Lung (tissue), 12 donors: ENCODE data around the gene TOR1B. TPM values are rescaled to one million over a fixed set of nuclear protein-coding genes. Genes with fewer than 3 reads are reported as not detected.
"Not testable (repeated sequence)": the region's sequence is repeated elsewhere in the genome, so short reads cannot be mapped to it uniquely, and the experiment has no call there.

ENCODE experiments used
- ATAC-seq: fragments of 200-7000 bp; cut with Tn5 transposase; one replicate; pipeline ENCODE4 v1.9.1; 2020; ENCODE audit warnings: moderate number of reproducible peaks; ENCODE audit not compliant: insufficient read depth, low FRiP score
- DNase-seq, 3 donors: peaks; one replicate each; pipeline ENCODE4 v3.0.0-alpha.2; 2013 to 2017
- H3K27ac ChIP-seq, 2 donors: one replicate each; pipeline ENCODE4 v1.5.1; 2013; ENCODE audit warnings: mild to moderate bottlenecking in 2 of 2, moderate library complexity in 2 of 2, control low read depth in 1 of 2, inconsistent platforms in 1 of 2, low read depth in 1 of 2, low read length in 1 of 2
- H3K27me3 ChIP-seq, 3 donors: one replicate each; pipeline ENCODE4 v1.5.1; 2013; ENCODE audit warnings: low read length in 2 of 3; ENCODE audit not compliant: control insufficient read depth in 3 of 3, insufficient read depth in 3 of 3
- H3K36me3 ChIP-seq, 4 donors: one replicate each; pipeline ENCODE4 v1.5.1; 2013; ENCODE audit warnings: low read length in 4 of 4, mild to moderate bottlenecking in 1 of 4, moderate library complexity in 1 of 4; ENCODE audit not compliant: control insufficient read depth in 4 of 4, insufficient read depth in 4 of 4
- H3K4me1 ChIP-seq, 5 donors: one replicate each; pipeline ENCODE4 v1.5.1; 2013; ENCODE audit warnings: low read length in 5 of 5, mild to moderate bottlenecking in 2 of 5, moderate library complexity in 1 of 5; ENCODE audit not compliant: control insufficient read depth in 5 of 5, insufficient read depth in 5 of 5
- H3K4me3 ChIP-seq: one replicate; pipeline ENCODE4 v1.5.1; 2013; ENCODE audit warnings: mild to moderate bottlenecking, control low read depth, moderate library complexity
- H3K9ac ChIP-seq, 2 donors: one replicate each; pipeline ENCODE4 v1.5.1; 2013; ENCODE audit warnings: low read length in 2 of 2, control low read depth in 1 of 2; ENCODE audit not compliant: insufficient read depth in 1 of 2
- H3K9me3 ChIP-seq, 4 donors: one replicate each; pipeline ENCODE4 v1.5.1; 2013; ENCODE audit warnings: low read length in 3 of 4, mild to moderate bottlenecking in 1 of 4, moderate library complexity in 1 of 4; ENCODE audit not compliant: control insufficient read depth in 4 of 4, insufficient read depth in 3 of 4
- WGBS, 2 donors: extraction: QIAGEN DNeasy Blood & Tissue Kit; methylation state at CpG; one replicate each; pipeline ENCODE4 v1.1.7; 2013; 5-methylcytosine and 5-hydroxymethylcytosine counted together
- polyA plus RNA-seq, 2 donors: library from polyadenylated mRNA; stranded (reverse); fragments of 200-250 nt; gene quantifications; one replicate each; pipeline ENCODE4 v1.2.1, GENCODE V29; 2013
- total RNA-seq, 2 donors: library from RNA; depleted of rRNA in 1 of 2; stranded (reverse); fragments of >200 nt in 1 of 2; gene quantifications; one replicate each; pipeline ENCODE4 v1.2.1, GENCODE V29; 2014 to 2021
- TF ChIP-seq, protein P1 (sequence below): IDR thresholded peaks from 2 replicates; pipeline ENCODE4 v1.5.1; 2012; ENCODE audit warnings: mild to moderate bottlenecking; ENCODE audit errors: control extremely low read depth, extremely low read depth
- donor health status: control.
- donor health status: control.
- donor health status: Bipolar disorder and iron deficiency.
- donor health status: healthy.
- donor health status: DM: yes; HTN: yes; CAD: no.

The TOR1B gene
- total and polyA plus RNA-seq, 4 donors = 10.1 to 26.7 (median 26.0) TPM

DNA sequence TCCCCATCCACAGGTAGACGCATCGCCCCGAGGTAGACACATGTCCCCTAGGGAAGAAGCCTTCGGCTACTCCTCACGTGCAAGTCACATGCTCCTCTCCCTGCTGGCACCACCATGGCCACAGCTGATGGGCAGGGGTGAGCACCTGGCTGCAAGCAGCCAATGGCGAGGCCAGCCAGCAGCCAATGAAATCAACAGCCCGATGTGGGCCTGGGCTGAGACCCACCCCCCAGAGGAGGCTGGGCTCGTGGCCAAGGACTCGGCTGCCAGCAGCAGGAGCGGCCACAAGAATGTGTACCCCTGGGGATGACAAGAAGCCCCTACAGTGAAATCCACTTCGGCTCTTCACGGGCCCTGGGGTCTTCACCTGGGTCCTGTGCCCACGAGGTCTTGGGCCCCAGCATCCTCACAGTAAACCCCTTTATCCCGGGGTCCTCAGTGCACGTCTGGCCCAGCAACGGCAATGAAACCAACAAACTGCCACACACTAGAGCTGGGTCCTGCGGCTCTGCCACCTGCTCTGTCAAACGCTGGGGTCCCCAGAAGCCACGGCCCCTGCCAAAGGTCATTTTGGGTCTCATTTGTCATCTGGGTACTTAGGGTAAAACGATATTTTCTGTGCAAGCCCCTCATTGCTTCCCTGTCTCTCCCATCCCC is 28.1 kb upstream of the TOR1B start:
- ATAC-seq (no peak), DNase-seq (peak in 2 of 3 donors; percentile 20 to 39)
- H3K27me3 ChIP-seq = peaks cover 0 to 2% (median 0%) of the 10 kb centered on the region in 3 donors
- no peak overlapping the region for H3K4me3 ChIP-seq
- H3K27ac ChIP-seq = no peak overlapping the region
- H3K9me3 ChIP-seq = no peaks in the 10 kb centered on the region
- H3K36me3 ChIP-seq = no peaks in the 10 kb centered on the region
- peaks cover 0 to 17% (median 2%) of the 10 kb centered on the region in 5 donors for H3K4me1 ChIP-seq
- TF ChIP-seq, protein P1, sequence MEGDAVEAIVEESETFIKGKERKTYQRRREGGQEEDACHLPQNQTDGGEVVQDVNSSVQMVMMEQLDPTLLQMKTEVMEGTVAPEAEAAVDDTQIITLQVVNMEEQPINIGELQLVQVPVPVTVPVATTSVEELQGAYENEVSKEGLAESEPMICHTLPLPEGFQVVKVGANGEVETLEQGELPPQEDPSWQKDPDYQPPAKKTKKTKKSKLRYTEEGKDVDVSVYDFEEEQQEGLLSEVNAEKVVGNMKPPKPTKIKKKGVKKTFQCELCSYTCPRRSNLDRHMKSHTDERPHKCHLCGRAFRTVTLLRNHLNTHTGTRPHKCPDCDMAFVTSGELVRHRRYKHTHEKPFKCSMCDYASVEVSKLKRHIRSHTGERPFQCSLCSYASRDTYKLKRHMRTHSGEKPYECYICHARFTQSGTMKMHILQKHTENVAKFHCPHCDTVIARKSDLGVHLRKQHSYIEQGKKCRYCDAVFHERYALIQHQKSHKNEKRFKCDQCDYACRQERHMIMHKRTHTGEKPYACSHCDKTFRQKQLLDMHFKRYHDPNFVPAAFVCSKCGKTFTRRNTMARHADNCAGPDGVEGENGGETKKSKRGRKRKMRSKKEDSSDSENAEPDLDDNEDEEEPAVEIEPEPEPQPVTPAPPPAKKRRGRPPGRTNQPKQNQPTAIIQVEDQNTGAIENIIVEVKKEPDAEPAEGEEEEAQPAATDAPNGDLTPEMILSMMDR = no peak
- H3K9ac ChIP-seq = no peak overlapping the region
- 73 to 80% methylated on average over 20 of the region's 20 CpGs for WGBS, 2 donors

DNA sequence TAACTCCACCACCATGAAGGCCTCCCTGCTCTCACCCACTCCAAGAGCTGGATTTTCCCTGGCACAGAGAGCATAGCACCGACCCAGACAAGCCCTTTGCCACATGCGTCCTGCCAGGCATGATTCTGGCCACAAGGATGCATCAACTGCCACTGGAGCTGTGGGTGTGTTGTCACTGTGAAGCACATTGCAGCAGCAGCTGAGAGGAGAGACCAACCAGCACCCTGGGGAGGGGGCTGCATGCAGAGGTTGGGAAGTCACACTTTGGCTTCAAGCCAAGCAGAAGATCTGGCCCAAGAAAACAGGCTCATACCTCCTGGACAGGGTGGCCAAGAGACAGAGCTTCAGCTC is 27.6 kb upstream of the TOR1B start:
- TF ChIP-seq, protein P1 = no peak
- DNase-seq (no peak), ATAC-seq (no peak)
- 32 to 59% methylated on average over 2 of the region's 2 CpGs for WGBS, 2 donors
- H3K36me3 ChIP-seq = no peaks in the 10 kb centered on the region
- H3K9ac ChIP-seq = no peak overlapping the region
- peaks cover 0 to 2% (median 0%) of the 10 kb centered on the region in 3 donors for H3K27me3 ChIP-seq
- H3K4me1 ChIP-seq = peaks cover 0 to 17% (median 2%) of the 10 kb centered on the region in 5 donors
- no peak overlapping the region for H3K4me3 ChIP-seq
- no peak overlapping the region for H3K27ac ChIP-seq
- no peaks in the 10 kb centered on the region for H3K9me3 ChIP-seq

- not testable (repeated sequence) for H3K4me3 ChIP-seq, H3K9ac ChIP-seq, H3K9me3 ChIP-seq, H3K27ac ChIP-seq, DNase-seq, H3K36me3 ChIP-seq, ATAC-seq, H3K27me3 ChIP-seq
- peaks cover 0 to 17% (median 2%) of the 10 kb centered on the region in 5 donors for H3K4me1 ChIP-seq
- 90 to 98% methylated on average over 4 of the region's 4 CpGs for WGBS, 2 donors
Observed at GRCh38 chr9:129776096-129776495, 26.9 kb upstream of the TOR1B start.

DNA sequence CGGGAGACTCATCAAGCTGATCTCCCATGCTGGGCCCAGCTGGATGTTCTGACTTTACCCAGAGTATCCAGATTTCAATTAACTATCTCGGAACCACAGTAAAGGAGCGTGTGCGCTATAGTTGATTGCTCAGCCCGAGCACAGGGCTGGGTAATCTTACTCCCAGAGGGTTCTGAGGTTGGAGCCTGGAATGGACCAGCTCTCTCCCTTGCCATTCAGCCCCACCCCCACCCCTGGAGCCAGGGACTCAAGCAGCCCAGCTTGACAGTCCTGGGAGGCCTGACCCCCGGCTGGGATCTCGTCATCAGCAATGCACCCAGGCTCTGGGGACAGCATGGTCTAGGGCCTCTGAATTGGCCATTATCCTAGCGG is 26.4 kb upstream of the TOR1B start:
- TF ChIP-seq, protein P1 = no peak
- H3K4me1 ChIP-seq = peaks cover 0 to 17% (median 2%) of the 10 kb centered on the region in 5 donors
- no peak for ATAC-seq
- no peaks in the 10 kb centered on the region for H3K36me3 ChIP-seq
- peak overlapping the region in 1 of 2 donors; percentile 50 for H3K9ac ChIP-seq
- no peaks in the 10 kb centered on the region for H3K9me3 ChIP-seq
- 75 to 78% methylated on average over 8 of the region's 8 CpGs for WGBS, 2 donors
- no peak overlapping the region for H3K4me3 ChIP-seq
- peaks cover 0 to 2% (median 0%) of the 10 kb centered on the region in 3 donors for H3K27me3 ChIP-seq
- no peak overlapping the region for H3K27ac ChIP-seq
- DNase-seq = no peak
